Activated CD4-positive, CD25-positive, alpha-beta regulatory T cell treated with anti-CD3 and anti-CD28 coated beads, Interleukin-2, amount 50 U/mL, for 24 hours (primary cell): ENCODE measurements around the gene ANKRD17.
"Not testable (repeated sequence)": the region's sequence is repeated elsewhere in the genome, so short reads cannot be mapped to it uniquely, and the experiment has no call there.

ENCODE experiments used
- ATAC-seq, 2 donors: fragments of 150-1000 bp; cut with Tn5 transposase; one replicate each; pipeline ENCODE4 v1.10.0; 2021; ENCODE audit warnings: mild to moderate bottlenecking in 1 of 2, moderate library complexity in 1 of 2

The ANKRD17 gene

GRCh38 chr4:73244945-73245601, 13.5 kb downstream of the ANKRD17 start:
- ATAC-seq = no peak

- no peak for ATAC-seq
Measured at GRCh38 chr4:73237044-73237443, 21.6 kb downstream of the ANKRD17 start.

- ATAC-seq = no peak
Measured at GRCh38 chr4:73236151-73236550, 22.4 kb downstream of the ANKRD17 start.

- ATAC-seq = no peak
Measured at GRCh38 chr4:73234712-73235111, 23.9 kb downstream of the ANKRD17 start.

GRCh38 chr4:73231518-73232487, 26.8 kb downstream of the ANKRD17 start:
- no peak for ATAC-seq

- no peak for ATAC-seq
Measured at GRCh38 chr4:73230865-73231517, 27.6 kb downstream of the ANKRD17 start.

GRCh38 chr4:73228800-73229199, 29.8 kb downstream of the ANKRD17 start:
- ATAC-seq = not testable (repeated sequence)

GRCh38 chr4:73224886-73225285, 33.7 kb downstream of the ANKRD17 start:
- ATAC-seq = no peak

GRCh38 chr4:73223258-73223650, 35.3 kb downstream of the ANKRD17 start:
- no peak for ATAC-seq

- peak; percentile 100 for ATAC-seq
Measured at GRCh38 chr4:73222466-73223257, 35.9 kb downstream of the ANKRD17 start.

- ATAC-seq = no peak
Measured at GRCh38 chr4:73221734-73222133, 36.9 kb downstream of the ANKRD17 start.

GRCh38 chr4:73220815-73221214, 37.8 kb downstream of the ANKRD17 start:
- ATAC-seq = no peak

GRCh38 chr4:73213916-73214653, 44.5 kb downstream of the ANKRD17 start:
- ATAC-seq = no peak

- no peak for ATAC-seq
Measured at GRCh38 chr4:73212982-73213730, 45.4 kb downstream of the ANKRD17 start.

- ATAC-seq = peak in 1 of 2 donors; percentile 45
Measured at GRCh38 chr4:73211968-73212367, 46.6 kb downstream of the ANKRD17 start.

GRCh38 chr4:73208376-73208775, 50.2 kb downstream of the ANKRD17 start:
- no peak for ATAC-seq

GRCh38 chr4:73206236-73206635, 52.4 kb downstream of the ANKRD17 start:
- ATAC-seq = no peak

- no peak for ATAC-seq
Measured at GRCh38 chr4:73205482-73205881, 53.1 kb downstream of the ANKRD17 start.

- ATAC-seq = not testable (repeated sequence)
Measured at GRCh38 chr4:73203976-73204375, 54.6 kb downstream of the ANKRD17 start.

- ATAC-seq = no peak
Measured at GRCh38 chr4:73197220-73197619, 61.4 kb downstream of the ANKRD17 start.

- no peak for ATAC-seq
Measured at GRCh38 chr4:73194064-73194463, 64.5 kb downstream of the ANKRD17 start.
